Germinal center (tissue), 1 donor: ENCODE measurements around the gene LRGUK.

Source experiments
- DNase-seq: peaks from one replicate; pipeline ENCODE4 v3.0.0; 2012; ENCODE audit warnings: mixed read lengths, low spot score

Gene LRGUK

DNA sequence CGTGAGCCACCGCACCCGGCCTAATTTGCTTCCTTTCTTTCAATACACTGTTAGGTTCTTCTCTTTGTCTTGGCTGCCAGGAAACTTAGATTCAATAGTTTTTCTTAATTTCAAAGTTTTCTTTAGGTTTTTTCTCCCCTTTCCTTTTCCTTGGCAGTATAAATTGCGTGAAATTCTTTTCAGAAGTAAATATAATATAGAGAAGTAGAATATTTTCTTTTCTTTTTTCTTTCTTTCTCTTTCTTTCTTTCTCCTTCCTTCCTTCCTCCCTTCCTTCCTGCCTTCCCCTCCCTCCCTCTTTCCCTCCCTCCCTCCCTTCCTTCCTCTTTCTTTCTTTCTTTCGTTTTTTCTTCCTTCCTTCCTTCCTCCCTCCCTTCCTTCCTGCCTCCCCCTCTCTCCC is 1.7 kb downstream of the LRGUK start:
- no peak for DNase-seq

DNA sequence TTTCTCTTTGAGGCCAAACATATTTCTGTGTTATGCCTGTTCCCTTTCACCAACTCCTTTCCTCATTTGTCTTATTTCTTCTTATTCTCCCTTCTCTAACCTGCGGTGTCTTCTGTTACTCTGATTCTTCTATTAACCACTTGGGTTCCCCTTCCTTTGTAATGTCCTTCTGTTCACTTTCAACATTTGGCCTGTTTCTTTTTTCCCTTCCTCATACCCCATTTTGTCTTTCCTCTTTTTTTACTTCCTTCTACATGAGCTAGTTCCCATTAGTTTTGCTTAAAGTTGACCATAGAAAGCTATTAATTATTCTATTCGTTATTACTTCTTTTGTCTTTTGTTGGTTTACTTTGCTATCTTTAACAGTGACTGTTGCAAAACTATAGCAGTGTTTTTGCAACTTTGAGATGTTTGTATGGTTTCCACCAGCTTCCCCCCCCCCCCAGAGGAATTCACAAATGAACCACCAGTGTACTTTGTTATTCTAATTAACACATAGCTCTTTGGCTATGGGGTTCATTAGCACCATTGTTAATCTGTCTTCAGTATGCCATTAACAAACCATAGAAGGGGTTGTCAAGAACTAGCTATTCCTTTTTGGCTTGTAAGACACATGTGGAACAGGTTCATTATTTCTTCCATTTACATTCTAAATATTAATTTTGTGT is 2.9 kb downstream of the LRGUK start:
- DNase-seq = no peak

DNA sequence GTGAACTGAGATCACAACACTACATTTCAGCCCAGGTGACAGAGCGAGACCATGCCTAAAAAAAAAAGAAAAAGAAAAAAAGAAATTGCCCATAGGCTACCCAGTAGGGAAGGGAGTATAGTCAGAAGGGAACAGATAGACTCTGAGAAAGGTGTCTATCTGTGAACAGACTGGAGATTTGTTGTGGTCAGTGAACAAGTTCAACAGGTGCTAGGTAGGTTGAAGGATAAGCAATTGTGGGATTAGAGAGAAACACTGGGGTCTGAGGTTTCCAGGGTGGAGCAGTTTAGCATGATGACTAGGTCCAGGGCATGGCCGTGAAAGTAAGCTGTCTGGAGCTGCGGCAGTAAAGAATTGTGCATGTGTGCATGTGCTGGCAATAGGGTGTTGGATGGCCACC is 6.9 kb downstream of the LRGUK start:
- no peak for DNase-seq

DNA sequence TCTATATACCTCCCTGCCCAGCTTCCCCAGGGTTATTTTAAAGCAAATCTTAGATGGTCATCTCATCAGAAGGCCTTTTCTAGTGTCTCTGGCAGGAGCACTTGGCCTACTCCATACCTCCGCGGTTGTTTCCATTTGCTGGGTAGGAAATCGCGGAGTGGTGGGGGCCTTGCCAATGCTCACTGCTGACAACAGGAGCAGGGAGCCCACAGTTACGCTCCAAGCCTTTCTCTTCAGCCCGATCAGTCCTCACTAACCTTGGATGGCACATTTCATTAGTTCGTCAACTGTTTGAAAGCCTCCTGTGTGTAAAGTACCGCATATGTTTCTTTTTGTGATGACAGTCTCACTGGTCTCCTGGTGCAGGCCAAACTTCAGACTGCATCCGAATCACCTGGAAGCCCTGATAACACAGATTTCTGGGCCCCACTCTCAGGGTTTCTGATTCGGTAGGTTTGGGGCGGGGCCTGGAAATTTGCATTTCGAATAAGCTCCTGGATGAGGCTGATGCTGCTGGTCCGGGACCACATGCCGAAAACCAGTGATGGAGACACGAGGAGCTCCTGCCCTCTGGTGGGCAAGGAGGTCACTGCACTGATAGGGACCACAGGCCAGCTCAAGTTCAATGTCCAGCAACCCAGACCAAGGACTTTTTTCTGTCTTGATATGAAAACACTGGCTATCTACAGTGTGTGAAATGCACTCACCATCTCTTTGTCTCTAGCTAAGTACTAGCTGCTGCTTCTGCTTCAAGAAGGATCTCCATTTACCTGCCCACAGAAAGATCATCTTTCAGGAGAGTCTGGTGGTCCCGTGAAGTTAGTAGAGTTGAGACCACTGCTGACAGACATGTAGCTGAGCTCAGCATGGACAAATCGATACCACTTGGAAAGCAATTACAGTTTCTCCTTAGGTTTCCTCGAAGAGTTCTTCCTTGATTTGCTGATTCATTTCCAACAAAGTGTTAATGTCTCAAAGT is 14.0 kb downstream of the LRGUK start:
- peak; percentile 78 for DNase-seq

DNA sequence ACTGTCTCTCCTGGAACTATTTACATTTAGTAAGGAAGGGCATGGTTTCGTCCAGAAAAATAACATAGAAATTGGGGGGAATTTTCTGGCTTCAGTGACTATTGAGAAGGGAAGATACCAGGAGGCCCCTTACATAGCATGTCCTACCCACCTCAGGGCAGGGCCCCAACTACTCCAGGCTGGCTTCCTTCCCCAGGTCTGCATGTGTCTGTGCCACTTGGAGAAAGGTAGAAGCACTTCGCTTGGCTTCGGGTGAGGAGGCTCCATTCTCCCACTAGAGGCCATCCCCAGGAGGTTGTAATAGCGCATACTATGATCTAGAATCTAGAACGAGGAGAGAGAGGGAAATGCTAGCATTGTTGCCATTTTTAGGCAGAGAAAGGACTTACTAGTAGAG is 14.7 kb downstream of the LRGUK start:
- DNase-seq = no peak

DNA sequence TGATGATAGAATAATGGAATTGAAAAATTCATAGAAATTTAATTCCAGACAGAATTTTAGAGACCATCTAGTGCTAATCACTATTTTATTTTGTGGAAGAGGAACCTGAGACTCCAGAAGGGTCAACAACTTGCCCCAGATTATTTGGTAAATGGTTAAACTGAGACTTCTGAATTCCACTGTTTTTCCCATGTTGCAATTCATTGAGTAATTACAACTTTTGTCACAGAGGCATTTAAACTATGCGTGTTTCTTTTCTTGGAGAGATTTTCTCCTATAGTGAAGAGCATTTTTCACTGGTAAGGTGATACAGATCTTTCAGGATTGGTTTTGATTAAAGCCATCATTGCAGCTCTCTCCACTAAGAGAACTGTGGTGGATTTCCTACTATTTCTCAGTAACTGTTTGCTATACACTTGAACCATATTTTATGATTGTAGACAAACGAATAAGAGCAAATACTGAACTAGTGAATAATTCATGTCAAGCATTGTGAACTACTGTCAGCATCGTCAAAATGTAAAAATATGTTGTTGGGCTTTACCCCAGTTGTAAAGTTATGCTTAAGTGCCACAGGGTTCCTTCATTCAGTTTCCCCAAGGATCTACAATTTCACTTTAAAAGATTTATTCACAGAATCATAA is 26.5 kb downstream of the LRGUK start:
- DNase-seq = no peak

DNA sequence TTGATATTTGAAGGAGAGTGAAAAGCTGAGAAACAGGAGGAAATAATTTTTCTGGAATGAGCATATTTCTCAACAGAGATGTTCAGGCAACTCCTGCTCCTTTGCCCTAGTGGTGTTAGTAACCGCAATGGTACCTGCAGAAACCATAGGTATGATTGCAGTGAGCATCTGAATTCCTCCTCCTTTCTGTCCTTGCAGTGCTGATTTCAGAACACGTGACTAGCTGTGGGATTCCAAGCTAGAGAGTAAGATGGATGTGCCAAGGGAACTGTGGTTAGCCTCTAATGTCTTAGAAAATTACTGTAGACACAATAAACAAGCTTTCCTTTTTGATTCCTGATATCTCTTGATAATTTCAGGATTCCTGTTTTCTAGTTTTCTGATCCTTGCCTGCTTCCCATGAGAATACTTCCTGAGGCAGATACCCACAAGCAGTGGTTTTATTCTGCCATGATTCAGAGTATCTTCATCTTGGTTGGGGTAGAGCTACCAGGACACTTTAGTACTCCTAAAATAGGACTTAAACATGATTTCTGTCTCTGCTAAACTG is 27.5 kb downstream of the LRGUK start:
- DNase-seq = no peak

DNA sequence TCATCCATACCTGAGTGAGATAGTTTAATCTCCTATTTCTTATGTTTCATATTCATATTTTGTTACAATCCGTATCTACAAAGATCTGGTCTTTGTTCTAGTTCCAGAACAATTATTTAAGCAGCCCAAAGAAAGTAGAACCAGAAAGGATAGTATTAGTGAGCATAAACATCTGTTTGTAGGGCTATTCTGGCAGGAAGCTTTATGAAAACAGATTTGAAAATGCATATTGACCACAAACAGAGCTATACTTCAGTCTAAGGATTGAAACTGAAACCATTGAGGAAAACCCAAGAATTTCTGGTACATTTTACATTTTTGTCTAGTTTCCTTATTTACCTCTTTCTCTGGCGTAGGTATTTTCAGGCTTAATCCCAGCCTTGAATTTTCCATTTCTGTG is 28.1 kb downstream of the LRGUK start:
- no peak for DNase-seq

DNA sequence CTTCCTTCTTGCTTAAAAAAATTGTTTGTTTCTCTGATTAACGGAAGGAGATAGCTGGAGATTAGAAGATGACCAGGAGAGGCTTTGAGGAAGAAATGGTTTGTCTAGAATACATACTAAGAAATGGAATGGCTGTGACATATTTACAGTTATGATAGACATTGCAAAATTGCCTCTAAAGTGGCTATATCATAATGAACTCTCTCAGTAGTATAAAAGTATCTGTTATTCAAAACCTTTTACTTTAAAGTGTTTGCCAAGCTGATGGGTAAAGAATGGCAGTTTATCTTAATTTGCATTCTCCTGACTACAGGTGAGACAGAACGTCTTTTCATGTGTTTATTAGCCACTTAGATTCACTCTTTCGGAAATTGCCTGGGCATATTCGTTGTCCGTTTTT is 28.7 kb downstream of the LRGUK start:
- DNase-seq = no peak

DNA sequence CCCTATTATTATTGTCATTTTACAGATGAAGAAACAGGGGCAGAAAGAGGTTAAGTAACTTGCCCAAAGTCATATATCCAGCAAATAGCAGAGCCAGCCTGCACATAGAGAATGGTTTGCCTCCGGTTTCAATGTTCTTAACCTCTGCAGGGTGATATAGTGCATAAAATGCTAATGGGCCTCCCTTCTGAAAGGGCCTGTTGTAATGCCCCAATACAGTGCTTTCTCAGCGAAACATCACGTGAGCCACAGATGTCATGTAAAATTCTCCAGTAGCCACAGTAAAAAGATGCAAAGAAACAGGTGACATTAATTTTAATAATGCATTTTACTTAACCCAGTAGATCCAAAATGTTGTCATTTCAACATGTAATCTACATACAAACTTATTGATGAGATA is 38.1 kb downstream of the LRGUK start:
- no peak for DNase-seq

DNA sequence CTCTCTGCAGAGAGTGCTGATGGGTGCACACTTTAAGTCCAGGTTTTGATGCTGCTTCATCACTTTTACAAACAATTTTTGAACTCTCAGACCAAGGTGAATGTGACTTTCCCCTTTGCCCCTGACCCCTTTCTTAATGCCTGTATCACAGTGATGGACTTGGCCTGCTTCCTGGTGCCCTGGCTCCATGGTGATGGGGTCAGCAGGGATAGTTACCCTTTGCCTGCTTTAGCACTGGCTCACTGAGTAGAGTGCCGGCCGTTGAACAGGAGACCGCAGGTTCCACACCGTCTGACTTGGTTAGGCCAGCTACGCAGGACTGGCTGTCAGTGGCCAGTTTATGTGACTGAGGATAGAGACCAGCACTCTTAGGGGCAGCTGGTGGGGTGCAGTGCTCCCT is 40.1 kb downstream of the LRGUK start:
- no peak for DNase-seq

DNA sequence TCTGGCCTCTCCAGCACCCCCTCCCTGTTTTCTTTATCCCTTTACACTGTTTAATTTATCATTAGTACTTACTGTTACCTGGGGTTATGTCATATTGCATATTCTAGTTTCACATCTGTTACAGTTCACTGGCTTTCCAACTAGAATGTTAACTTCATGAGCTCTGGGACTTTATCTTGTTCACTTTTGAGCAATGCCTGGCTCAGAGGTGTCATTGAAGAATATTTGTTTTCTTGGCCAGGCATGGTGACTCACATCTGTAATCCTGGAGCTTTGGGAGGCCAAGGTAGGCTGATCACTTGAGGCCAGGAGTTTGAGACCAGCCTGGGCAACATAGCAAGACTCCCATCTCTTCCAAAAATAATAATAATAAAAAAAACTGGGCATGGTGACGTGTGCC is 40.7 kb downstream of the LRGUK start:
- no peak for DNase-seq

DNA sequence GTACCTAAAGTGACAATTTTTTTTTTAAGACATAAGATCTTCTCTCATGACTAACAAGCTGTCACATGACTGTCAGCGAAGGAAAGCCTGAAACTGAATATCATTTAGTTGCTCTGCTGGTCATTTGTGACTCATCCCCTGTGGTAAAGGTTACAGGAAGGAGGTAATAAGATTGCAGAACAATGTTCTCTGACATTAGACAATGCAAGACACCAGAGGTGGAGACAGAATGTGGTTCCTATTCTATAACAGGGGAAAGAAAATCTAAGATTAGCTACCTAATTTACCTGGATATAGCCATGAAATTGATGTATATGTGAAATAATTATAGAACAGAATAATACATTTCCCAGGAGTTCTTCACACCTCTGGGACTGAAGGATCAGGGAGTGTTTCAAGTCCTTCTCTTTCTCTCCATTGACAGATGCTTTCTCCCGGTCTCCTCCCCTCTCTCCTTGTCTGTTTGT is 47.7 kb downstream of the LRGUK start:
- DNase-seq = no peak

DNA sequence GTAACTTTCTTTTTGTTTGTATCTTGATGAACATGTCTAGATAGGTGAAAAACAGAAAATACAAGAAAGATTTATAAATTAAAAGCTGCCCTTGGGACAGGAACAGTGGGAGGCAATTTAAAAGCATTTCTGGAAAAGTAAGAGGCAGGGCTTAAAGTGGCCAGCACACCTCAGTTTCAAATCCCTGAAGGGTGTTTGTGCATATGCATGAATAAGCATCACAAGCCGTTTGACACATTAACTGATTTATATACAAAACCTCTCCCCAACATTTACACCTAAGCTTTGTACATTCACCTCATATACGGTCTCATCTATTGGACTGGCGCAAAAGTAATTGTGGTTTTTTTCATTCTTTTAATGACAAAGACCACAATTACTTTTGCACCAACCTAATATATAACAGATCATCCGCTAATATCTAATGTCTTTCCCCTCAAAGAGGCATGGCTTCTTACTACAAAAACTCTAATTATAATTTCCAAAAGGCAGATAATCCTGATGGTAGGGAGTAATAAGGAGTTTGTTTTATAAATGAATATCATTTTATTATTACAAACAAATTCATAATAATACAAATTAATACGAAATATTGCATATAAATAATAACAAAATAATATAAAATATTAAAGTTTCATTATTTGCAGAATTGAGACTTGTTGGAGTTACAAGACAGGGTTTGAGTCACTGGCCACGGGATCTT is 48.3 kb downstream of the LRGUK start:
- no peak for DNase-seq

DNA sequence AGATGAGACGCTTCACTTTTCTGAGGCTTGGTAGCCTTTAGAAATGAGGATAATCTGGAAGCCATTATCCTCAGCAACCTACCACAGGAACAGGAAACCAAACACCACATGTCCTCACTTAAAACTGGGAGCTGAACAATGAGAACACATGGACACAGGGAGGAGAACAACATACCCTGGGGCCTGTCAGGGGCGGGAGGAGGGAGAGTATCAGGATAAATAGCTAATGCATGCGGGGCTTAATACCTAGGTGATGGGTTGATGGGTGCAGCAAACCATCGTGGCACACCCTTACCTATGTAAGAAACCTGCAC is 48.9 kb downstream of the LRGUK start:
- no peak for DNase-seq

DNA sequence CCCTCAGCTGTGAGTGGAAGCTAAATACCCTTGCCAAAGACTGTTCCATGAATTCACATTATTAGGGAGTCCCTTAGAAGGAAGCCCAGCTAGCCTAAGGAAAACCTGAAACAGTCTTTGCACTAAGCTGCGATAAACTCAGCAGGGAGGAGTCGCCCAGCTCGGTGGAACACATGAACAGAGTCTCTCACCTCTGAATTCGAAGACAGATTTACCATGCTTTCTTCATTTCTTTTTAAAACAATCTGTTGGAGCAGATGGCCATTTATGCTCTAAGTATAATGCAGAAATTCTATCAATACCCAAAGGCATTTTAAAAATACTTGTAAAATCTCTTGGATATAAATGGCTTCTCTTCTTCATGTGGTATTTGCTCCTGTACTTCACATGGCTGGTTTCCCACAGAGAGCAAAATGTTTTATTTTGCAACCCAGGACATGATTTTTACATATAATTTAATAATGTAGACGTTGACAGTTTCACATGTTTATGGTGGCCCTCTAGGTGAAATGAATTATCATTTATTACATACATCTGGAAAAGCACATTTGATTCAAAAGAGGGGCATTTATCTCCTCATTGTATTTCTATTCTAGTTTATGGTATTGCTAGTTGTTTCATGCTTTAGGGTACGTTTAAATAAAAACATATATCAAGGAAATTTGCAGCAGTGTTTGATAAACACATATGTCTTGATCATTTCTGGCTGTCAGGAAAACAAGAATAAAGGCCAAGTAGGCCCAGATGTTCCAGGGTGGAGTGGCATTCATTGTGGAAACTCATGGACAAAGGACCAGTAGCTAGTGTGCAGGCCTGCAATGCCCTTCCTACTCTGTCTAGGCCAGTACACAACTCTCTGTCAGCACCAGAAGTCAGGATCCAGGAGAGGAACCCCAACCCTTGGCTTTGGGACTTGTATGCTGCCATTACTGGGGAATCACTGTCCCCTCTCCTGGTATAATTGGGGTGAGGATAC is 52.2 kb downstream of the LRGUK start:
- DNase-seq = no peak

DNA sequence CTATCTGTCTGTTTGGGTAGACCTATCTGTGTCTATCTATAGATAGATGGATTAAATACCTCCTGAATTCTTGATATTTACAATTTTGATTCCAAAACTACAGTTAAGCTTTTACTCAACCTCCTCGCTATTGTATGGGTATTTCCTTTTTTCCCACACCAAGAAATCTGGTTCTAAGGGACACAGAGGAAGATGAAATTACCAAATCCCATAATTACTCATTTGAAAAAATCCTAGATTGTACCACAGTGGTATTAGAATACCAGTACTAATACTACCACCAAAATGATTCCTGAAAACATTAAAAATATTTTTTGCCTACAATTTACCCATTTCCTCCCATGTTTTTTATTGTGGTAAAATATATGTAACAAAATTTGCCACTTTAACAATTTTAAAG is 53.2 kb downstream of the LRGUK start:
- DNase-seq = no peak

DNA sequence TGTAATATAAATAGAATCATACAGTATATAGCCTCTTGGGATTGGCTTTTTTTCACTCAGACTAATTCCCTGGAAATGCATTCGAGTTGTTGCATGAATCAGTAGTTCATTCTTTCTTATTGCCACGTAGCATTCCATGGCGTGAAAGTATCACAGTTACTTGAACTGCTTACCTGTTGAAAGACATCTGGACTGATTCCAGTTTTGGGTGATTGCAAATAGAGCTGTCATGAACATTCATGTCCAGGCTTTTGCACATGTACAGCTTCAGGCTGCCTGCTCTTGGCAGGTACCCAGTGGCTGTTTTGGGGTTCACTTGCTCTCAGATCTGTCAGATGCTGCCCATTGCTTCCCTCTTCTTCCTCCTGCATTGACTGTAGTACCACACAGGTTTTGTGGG is 54.9 kb downstream of the LRGUK start:
- no peak for DNase-seq

DNA sequence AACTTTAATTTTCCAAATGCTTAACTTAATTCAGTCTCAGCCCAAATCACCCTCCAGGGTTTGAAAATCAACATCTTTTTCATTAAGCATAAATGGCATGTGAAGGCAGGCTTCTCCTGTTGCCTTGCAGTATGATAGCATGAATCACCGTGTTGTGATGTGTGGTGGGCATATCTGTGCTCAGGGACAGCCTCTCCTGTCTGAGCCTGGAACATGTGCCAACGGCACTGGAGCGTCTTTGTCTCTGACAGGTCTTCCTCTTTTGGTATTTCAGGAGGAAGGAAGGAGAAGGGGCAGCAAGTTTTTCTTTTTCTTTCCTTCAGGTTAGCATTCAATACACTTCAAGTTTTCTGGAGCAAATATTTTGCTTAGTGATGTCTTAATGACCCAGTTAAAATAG is 57.6 kb downstream of the LRGUK start:
- no peak for DNase-seq

DNA sequence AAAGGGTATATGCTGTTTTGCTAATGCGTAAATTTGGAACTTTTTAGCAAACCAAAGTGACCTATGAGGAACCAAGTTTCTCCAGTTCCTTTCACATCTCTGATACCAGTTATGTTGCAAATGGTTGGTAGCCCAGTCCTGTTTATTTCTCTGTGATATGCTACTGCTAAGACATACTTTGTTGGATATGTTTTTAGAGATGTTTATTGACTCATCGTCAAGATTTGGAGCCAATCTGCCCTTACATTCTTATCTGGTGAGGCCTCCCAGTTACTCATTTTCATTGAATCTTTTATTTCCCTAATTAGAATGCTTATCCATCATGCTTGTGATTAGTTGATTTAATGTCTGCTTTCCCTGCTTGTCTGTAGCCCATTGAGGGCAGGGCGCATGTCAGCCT is 58.9 kb downstream of the LRGUK start:
- DNase-seq = no peak

DNA sequence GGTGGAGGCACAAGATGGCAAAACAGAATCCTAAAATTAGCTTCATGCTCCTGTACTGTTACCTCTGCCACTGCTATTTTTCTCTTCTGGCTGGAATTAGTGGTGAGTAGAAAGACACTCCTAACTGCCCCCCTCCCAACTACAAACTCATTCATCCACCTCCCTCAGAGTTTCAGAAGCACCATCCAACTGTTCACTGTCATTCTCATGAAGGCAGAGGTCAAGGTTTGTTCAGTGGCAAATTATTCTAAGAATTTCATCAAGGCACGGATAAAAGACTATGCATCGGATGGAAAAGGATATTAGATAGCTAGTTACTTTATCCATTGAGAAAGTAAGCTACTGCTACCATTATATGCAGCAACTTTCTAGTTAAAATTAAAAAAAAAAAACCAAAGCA is 59.7 kb downstream of the LRGUK start:
- DNase-seq = no peak
